OCI-LY1 (cell line): ENCODE data around the gene LTB4R.

Experiments used
- H2AFZ ChIP-seq: fragments of 200-600 bp; sonication (generic), shearing (Covaris generic); 2 replicates; pipeline ENCODE4 v1.6.0; 2014; ENCODE audit warnings: antibody characterized with exemption, mild to moderate bottlenecking, low read length
- H3F3A ChIP-seq: fragments of 200-600 bp; sonication (generic), shearing (Covaris generic); 2 replicates; pipeline ENCODE4 v1.6.0; 2014; ENCODE audit warnings: mild to moderate bottlenecking, antibody characterized with exemption, low read length, moderate library complexity; ENCODE audit not compliant: insufficient read depth
- H3K27ac ChIP-seq: fragments of 200-600 bp; sonication (generic); 2 replicates; pipeline ENCODE4 v1.5.1; 2014; ENCODE audit warnings: low read length, mixed run types, mild to moderate bottlenecking, low read depth; ENCODE audit not compliant: poor library complexity, severe bottlenecking
- H3K27me3 ChIP-seq: fragments of 200-600 bp; sonication (generic); 2 replicates; pipeline ENCODE4 v1.6.0; 2014; ENCODE audit warnings: antibody characterized with exemption, mild to moderate bottlenecking, low read length, moderate library complexity; ENCODE audit not compliant: insufficient read depth
- H3K36me3 ChIP-seq: fragments of 200-600 bp; sonication (generic); 2 replicates; pipeline ENCODE4 v1.6.1; 2014; ENCODE audit warnings: mild to moderate bottlenecking, antibody characterized with exemption, low read length, moderate library complexity, mixed read lengths; ENCODE audit not compliant: insufficient read depth
- H3K4me1 ChIP-seq: fragments of 200-600 bp; sonication (generic); 2 replicates; pipeline ENCODE4 v1.5.1; 2014; ENCODE audit warnings: mild to moderate bottlenecking, low read length, moderate library complexity; ENCODE audit not compliant: insufficient read depth, severe bottlenecking
- H3K4me2 ChIP-seq: fragments of 200-600 bp; sonication (generic), shearing (Covaris generic); 2 replicates; pipeline ENCODE4 v1.6.1; 2014; ENCODE audit warnings: low read length
- H3K4me3 ChIP-seq: fragments of 200-600 bp; sonication (generic); 2 replicates; pipeline ENCODE4 v1.5.1; 2014; ENCODE audit warnings: low read length, low read depth, mild to moderate bottlenecking, mixed read lengths; ENCODE audit not compliant: poor library complexity, severe bottlenecking
- H3K79me2 ChIP-seq: fragments of 200-600 bp; shearing (Covaris generic); 2 replicates; pipeline ENCODE4 v1.6.1; 2016; ENCODE audit warnings: mixed run types, low read length, mixed read lengths; ENCODE audit not compliant: insufficient read depth
- H3K9ac ChIP-seq: fragments of 200-600 bp; sonication (generic), shearing (Covaris generic); 2 replicates; pipeline ENCODE4 v1.6.1; 2014; ENCODE audit warnings: mild to moderate bottlenecking, low read length, mixed read lengths
- H3K9me2 ChIP-seq: fragments of 200-600 bp; sonication (generic), shearing (Covaris generic); 2 replicates; pipeline ENCODE4 v1.6.1; 2014; ENCODE audit warnings: low read depth, mild to moderate bottlenecking, low read length, mixed read lengths
- H3K9me3 ChIP-seq: fragments of 200-600 bp; shearing (Covaris generic); 2 replicates; pipeline ENCODE4 v1.6.1; 2014; ENCODE audit warnings: low read length, mixed read lengths
- H4K20me1 ChIP-seq: fragments of 200-600 bp; sonication (generic), shearing (Covaris generic); 2 replicates; pipeline ENCODE4 v1.6.0; 2016; ENCODE audit warnings: mild to moderate bottlenecking, low read length; ENCODE audit not compliant: insufficient read depth
- EZH2 ChIP-seq: fragments of 200-600 bp; sonication (generic), shearing (Covaris generic); IDR thresholded peaks from 2 replicates; pipeline ENCODE4 v1.8.0; 2017; ENCODE audit warnings: borderline replicate concordance, mixed run types, mild to moderate bottlenecking, antibody characterized with exemption, low read length, moderate library complexity, mixed read lengths
- TF ChIP-seq, protein P1 (sequence below): fragments of 200-600 bp; sonication (generic), shearing (Covaris generic); IDR thresholded peaks from 2 replicates; pipeline ENCODE4 v1.5.1; 2017; ENCODE audit warnings: mild to moderate bottlenecking, antibody characterized with exemption, low read length, moderate library complexity, mixed read lengths

LTB4R gene

DNA sequence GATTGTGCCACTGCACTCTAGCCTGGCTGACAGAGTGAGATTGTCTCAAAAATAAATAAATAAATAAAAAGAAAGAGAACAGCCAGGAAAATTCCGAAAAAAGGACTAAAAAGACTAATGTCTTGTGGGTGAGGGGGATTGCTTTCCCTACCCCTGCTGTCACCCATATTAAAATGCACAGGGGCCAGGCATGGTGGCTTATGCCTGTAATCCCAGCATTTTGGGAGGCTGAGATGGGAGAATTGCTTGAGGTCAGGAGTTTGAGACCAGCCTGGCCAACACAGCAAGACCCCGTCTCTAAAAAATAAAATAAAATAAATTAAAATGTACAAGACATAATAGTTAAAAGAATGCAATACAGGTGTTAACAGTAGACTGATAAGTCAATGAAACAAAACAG, 17.8 kb upstream of the LTB4R start:
- Histone ChIP-seq H3K36me3 (peaks cover 47% of the 10 kb centered on the region), H3F3A (0 out of 2 replicates have a peak, but pooled peaks cover 3% of the 10 kb centered on the region), H3K4me2 (no peak overlapping the region), H3K79me2 (no peaks in the 10 kb centered on the region), H4K20me1 (no peaks in the 10 kb centered on the region), H3K9ac (no peak overlapping the region), H3K9me2 (no peaks in the 10 kb centered on the region), H3K27me3 (no peaks in the 10 kb centered on the region), H3K4me3 (no peak overlapping the region), H3K9me3 (no peaks in the 10 kb centered on the region), H3K27ac (no peak overlapping the region), H2AFZ (no peak overlapping the region), H3K4me1 (peaks cover 5% of the 10 kb centered on the region)
- TF ChIP-seq EZH2 = no peak
- TF ChIP-seq, protein P1, sequence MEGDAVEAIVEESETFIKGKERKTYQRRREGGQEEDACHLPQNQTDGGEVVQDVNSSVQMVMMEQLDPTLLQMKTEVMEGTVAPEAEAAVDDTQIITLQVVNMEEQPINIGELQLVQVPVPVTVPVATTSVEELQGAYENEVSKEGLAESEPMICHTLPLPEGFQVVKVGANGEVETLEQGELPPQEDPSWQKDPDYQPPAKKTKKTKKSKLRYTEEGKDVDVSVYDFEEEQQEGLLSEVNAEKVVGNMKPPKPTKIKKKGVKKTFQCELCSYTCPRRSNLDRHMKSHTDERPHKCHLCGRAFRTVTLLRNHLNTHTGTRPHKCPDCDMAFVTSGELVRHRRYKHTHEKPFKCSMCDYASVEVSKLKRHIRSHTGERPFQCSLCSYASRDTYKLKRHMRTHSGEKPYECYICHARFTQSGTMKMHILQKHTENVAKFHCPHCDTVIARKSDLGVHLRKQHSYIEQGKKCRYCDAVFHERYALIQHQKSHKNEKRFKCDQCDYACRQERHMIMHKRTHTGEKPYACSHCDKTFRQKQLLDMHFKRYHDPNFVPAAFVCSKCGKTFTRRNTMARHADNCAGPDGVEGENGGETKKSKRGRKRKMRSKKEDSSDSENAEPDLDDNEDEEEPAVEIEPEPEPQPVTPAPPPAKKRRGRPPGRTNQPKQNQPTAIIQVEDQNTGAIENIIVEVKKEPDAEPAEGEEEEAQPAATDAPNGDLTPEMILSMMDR = no peak

DNA sequence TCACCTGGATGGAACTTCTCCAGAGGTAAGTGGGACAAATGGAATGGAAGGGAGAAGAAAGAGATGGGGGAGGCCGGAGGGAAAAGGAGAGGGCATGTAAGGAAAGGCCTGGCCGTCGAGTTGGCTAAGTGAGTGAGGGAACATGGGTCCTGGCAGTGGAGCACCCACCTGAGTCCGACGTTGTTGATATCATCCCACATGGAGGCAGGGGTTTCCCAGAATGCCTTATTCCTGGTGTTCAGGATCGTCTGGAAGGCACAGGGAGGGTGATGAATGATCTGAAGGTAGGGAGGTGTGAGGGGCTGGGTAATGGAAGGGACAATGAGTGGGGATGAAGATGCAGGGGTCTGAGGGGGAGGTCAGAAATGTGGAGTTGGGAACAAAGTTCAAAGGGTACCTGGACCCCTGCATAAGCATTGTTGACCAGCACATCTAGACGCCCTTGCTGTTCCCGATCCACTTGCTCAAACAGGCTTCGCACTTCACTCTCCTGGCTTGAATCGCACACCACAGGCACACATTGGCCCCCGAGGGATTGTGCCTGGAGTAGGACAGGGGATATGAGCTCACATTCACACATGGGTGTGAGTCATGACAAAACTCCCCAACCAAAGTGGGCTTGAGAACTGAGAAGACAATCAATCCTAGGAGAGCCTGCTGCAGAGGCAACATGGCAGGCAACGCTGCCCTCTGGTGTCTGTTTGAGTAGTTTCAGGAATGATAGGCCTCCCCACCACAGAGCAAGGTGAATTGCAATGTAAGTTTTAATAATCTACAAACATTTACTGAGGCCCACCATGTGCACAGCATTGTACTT, 14.8 kb upstream of the LTB4R start:
- Histone ChIP-seq H3K9me3 (no peaks in the 10 kb centered on the region), H3K36me3 (peaks cover 30% of the 10 kb centered on the region; the same call in 1 of the 2 replicates), H3K4me2 (no peak overlapping the region), H3K27ac (no peak overlapping the region), H4K20me1 (no peaks in the 10 kb centered on the region), H3K79me2 (no peaks in the 10 kb centered on the region), H3K9ac (no peak overlapping the region; the same call in 1 of the 2 replicates), H3F3A (0 out of 2 replicates have a peak, but pooled peaks cover 4% of the 10 kb centered on the region), H3K4me1 (peaks cover 27% of the 10 kb centered on the region), H3K9me2 (no peaks in the 10 kb centered on the region), H2AFZ (no peak overlapping the region), H3K27me3 (no peaks in the 10 kb centered on the region), H3K4me3 (no peak overlapping the region)
- no peak for TF ChIP-seq EZH2
- TF ChIP-seq, protein P1 = peak; percentile 79

DNA sequence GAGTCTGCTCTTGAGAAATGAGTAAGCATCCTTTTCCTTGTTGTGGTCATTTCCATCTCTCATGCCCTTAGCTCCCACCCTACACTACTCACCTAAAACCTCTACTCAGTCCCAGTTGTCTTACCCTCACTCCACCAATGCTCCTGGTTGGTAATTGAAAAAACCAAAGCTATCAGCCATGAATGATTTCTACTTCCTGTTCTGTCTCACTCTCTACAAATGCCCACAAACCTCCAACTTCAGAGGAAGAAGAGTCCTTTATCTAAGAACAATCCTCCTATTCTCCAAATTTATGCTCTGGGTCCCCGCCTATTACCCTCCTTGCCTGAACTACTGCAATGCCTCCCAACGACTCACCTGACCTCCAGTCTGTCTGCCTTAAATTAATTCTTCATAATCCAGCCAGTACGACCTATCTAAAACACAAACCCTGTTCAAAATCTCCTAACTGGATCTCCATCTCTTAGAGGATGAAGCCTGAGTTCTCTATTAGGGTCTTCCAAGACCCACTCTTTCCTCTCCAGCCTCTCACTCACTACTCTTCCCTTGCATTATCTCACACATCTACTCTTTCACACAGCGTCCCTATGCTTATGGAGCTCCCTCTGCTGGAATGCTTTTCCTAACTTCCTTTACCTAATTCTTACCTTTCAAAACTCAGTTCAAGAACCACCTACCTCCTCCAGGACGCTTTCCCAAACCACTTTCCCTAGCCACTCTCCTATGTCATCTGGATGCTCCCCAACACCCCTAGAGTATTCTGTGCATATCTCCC, 13.9 kb upstream of the LTB4R start:
- Histone ChIP-seq H3K4me1 (peaks cover 27% of the 10 kb centered on the region), H3K79me2 (no peaks in the 10 kb centered on the region), H3K27me3 (no peaks in the 10 kb centered on the region), H3K9me2 (no peaks in the 10 kb centered on the region), H2AFZ (no peak overlapping the region), H3F3A (0 out of 2 replicates have a peak, but pooled peaks cover 4% of the 10 kb centered on the region), H3K4me3 (no peak overlapping the region), H3K4me2 (no peak overlapping the region), H3K9ac (no peak overlapping the region; the same call in 1 of the 2 replicates), H4K20me1 (no peaks in the 10 kb centered on the region), H3K9me3 (no peaks in the 10 kb centered on the region), H3K27ac (peak overlapping the region; percentile 20), H3K36me3 (peaks cover 31% of the 10 kb centered on the region)
- no peak for TF ChIP-seq EZH2
- TF ChIP-seq, protein P1 = peak; percentile 21; the same call in 1 of the 2 replicates
